Measurements from ENCODE around the gene GMCL2.

Gene GMCL2

GRCh38 chr5:178196986-178197385 lies 9.8 kb upstream of the GMCL2 start:
- H3K9ac ChIP-seq (ENCODE audit: low read depth, low read length): no peak overlapping the region
- H3K4me1 ChIP-seq (ENCODE audit: control insufficient read depth, insufficient read depth, low read length): peaks cover 5% of the 10 kb centered on the region
- peaks cover 3% of the 10 kb centered on the region; the same call in 1 of the 2 replicates for H3K27me3 ChIP-seq (ENCODE audit: control insufficient read depth, insufficient read depth, low read length)
- H3K27ac ChIP-seq (ENCODE audit: low read depth, low read length): no peak overlapping the region
- no peak overlapping the region for H3K4me3 ChIP-seq (ENCODE audit: low read depth, low read length)
- no peaks in the 10 kb centered on the region for H3K36me3 ChIP-seq (ENCODE audit: control insufficient read depth, insufficient read depth, low read length)
- H3K9me3 ChIP-seq (ENCODE audit: control insufficient read depth, insufficient read depth, low read length): peaks cover 2% of the 10 kb centered on the region; the same call in 1 of the 2 replicates

GRCh38 chr5:178196281-178196812 lies 9.2 kb upstream of the GMCL2 start:
- H3K4me1 ChIP-seq (ENCODE audit: control insufficient read depth, insufficient read depth, low read length): peaks cover 5% of the 10 kb centered on the region

GRCh38 chr5:178194026-178194425 lies 6.9 kb upstream of the GMCL2 start:
- Histone ChIP-seq H3K4me1 (ENCODE audit: control insufficient read depth, insufficient read depth, low read length) (peaks cover 5% of the 10 kb centered on the region), H3K4me3 (ENCODE audit: low read depth, low read length) (no peak overlapping the region), H3K27me3 (ENCODE audit: control insufficient read depth, insufficient read depth, low read length) (no peaks in the 10 kb centered on the region), H3K9ac (ENCODE audit: low read depth, low read length) (no peak overlapping the region), H3K27ac (ENCODE audit: low read depth, low read length) (no peak overlapping the region), H3K9me3 (ENCODE audit: control insufficient read depth, insufficient read depth, low read length) (peaks cover 2% of the 10 kb centered on the region; the same call in 1 of the 2 replicates), H3K36me3 (ENCODE audit: control insufficient read depth, insufficient read depth, low read length) (no peaks in the 10 kb centered on the region)

More at GRCh38 chr5:178196281-178196812, 9.2 kb upstream of the GMCL2 start:
- peaks cover 2% of the 10 kb centered on the region; the same call in 1 of the 2 replicates for H3K9me3 ChIP-seq (ENCODE audit: control insufficient read depth, insufficient read depth, low read length)
- peak overlapping the region; percentile 10 for H3K27ac ChIP-seq (ENCODE audit: low read depth, low read length)
- no peak overlapping the region for H3K9ac ChIP-seq (ENCODE audit: low read depth, low read length)
- no peaks in the 10 kb centered on the region for H3K27me3 ChIP-seq (ENCODE audit: control insufficient read depth, insufficient read depth, low read length)
- no peaks in the 10 kb centered on the region for H3K36me3 ChIP-seq (ENCODE audit: control insufficient read depth, insufficient read depth, low read length)
- no peak overlapping the region for H3K4me3 ChIP-seq (ENCODE audit: low read depth, low read length)

- Histone ChIP-seq H3K4me3 (ENCODE audit: low read depth, low read length) (no peak overlapping the region), H3K36me3 (ENCODE audit: control insufficient read depth, insufficient read depth, low read length) (no peaks in the 10 kb centered on the region), H3K9me3 (ENCODE audit: control insufficient read depth, insufficient read depth, low read length) (peaks cover 2% of the 10 kb centered on the region; the same call in 1 of the 2 replicates), H3K4me1 (ENCODE audit: control insufficient read depth, insufficient read depth, low read length) (peaks cover 5% of the 10 kb centered on the region), H3K9ac (ENCODE audit: low read depth, low read length) (no peak overlapping the region), H3K27ac (ENCODE audit: low read depth, low read length) (no peak overlapping the region), H3K27me3 (ENCODE audit: control insufficient read depth, insufficient read depth, low read length) (no peaks in the 10 kb centered on the region)
Observed at GRCh38 chr5:178193251-178193809, 6.2 kb upstream of the GMCL2 start.

- Histone ChIP-seq H3K4me1 (ENCODE audit: control insufficient read depth, insufficient read depth, low read length) (peaks cover 5% of the 10 kb centered on the region), H3K27ac (ENCODE audit: low read depth, low read length) (no peak overlapping the region), H3K9ac (ENCODE audit: low read depth, low read length) (no peak overlapping the region), H3K4me3 (ENCODE audit: low read depth, low read length) (no peak overlapping the region), H3K36me3 (ENCODE audit: control insufficient read depth, insufficient read depth, low read length) (no peaks in the 10 kb centered on the region), H3K27me3 (ENCODE audit: control insufficient read depth, insufficient read depth, low read length) (no peaks in the 10 kb centered on the region), H3K9me3 (ENCODE audit: control insufficient read depth, insufficient read depth, low read length) (peaks cover 2% of the 10 kb centered on the region; the same call in 1 of the 2 replicates)
Observed at GRCh38 chr5:178192787-178193186, 5.6 kb upstream of the GMCL2 start.

- no peaks in the 10 kb centered on the region for H3K27me3 ChIP-seq (ENCODE audit: control insufficient read depth, insufficient read depth, low read length)
- H3K4me3 ChIP-seq (ENCODE audit: low read depth, low read length): no peak overlapping the region
- peaks cover 5% of the 10 kb centered on the region for H3K4me1 ChIP-seq (ENCODE audit: control insufficient read depth, insufficient read depth, low read length)
- H3K36me3 ChIP-seq (ENCODE audit: control insufficient read depth, insufficient read depth, low read length): no peaks in the 10 kb centered on the region
- H3K9ac ChIP-seq (ENCODE audit: low read depth, low read length): no peak overlapping the region
- no peak overlapping the region for H3K27ac ChIP-seq (ENCODE audit: low read depth, low read length)
- peaks cover 2% of the 10 kb centered on the region; the same call in 1 of the 2 replicates for H3K9me3 ChIP-seq (ENCODE audit: control insufficient read depth, insufficient read depth, low read length)
Observed at GRCh38 chr5:178192244-178192643, 5.1 kb upstream of the GMCL2 start.

- Histone ChIP-seq H3K9me3 (ENCODE audit: control insufficient read depth, insufficient read depth, low read length) (peaks cover 2% of the 10 kb centered on the region; the same call in 1 of the 2 replicates), H3K27ac (ENCODE audit: low read depth, low read length) (no peak overlapping the region), H3K36me3 (ENCODE audit: control insufficient read depth, insufficient read depth, low read length) (no peaks in the 10 kb centered on the region), H3K27me3 (ENCODE audit: control insufficient read depth, insufficient read depth, low read length) (no peaks in the 10 kb centered on the region), H3K9ac (ENCODE audit: low read depth, low read length) (no peak overlapping the region), H3K4me3 (ENCODE audit: low read depth, low read length) (no peak overlapping the region), H3K4me1 (ENCODE audit: control insufficient read depth, insufficient read depth, low read length) (peaks cover 5% of the 10 kb centered on the region)
Observed at GRCh38 chr5:178191661-178192060, 4.5 kb upstream of the GMCL2 start.

- no peaks in the 10 kb centered on the region for H3K27me3 ChIP-seq (ENCODE audit: control insufficient read depth, insufficient read depth, low read length)
- no peak overlapping the region for H3K4me3 ChIP-seq (ENCODE audit: low read depth, low read length)
- no peaks in the 10 kb centered on the region for H3K36me3 ChIP-seq (ENCODE audit: control insufficient read depth, insufficient read depth, low read length)
- H3K9ac ChIP-seq (ENCODE audit: low read depth, low read length): no peak overlapping the region
- H3K4me1 ChIP-seq (ENCODE audit: control insufficient read depth, insufficient read depth, low read length): peaks cover 4% of the 10 kb centered on the region
- no peak overlapping the region for H3K27ac ChIP-seq (ENCODE audit: low read depth, low read length)
- peaks cover 2% of the 10 kb centered on the region; the same call in 1 of the 2 replicates for H3K9me3 ChIP-seq (ENCODE audit: control insufficient read depth, insufficient read depth, low read length)
Observed at GRCh38 chr5:178189433-178189832, 2.3 kb upstream of the GMCL2 start.

- Histone ChIP-seq H3K27ac (ENCODE audit: low read depth, low read length) (no peak overlapping the region), H3K36me3 (ENCODE audit: control insufficient read depth, insufficient read depth, low read length) (no peaks in the 10 kb centered on the region), H3K9me3 (ENCODE audit: control insufficient read depth, insufficient read depth, low read length) (no peaks in the 10 kb centered on the region), H3K4me3 (ENCODE audit: low read depth, low read length) (no peak overlapping the region), H3K4me1 (ENCODE audit: control insufficient read depth, insufficient read depth, low read length) (peaks cover 9% of the 10 kb centered on the region), H3K9ac (ENCODE audit: low read depth, low read length) (no peak overlapping the region), H3K27me3 (ENCODE audit: control insufficient read depth, insufficient read depth, low read length) (no peaks in the 10 kb centered on the region)
Observed at GRCh38 chr5:178186427-178186826, 744 bp downstream of the GMCL2 start.

- Histone ChIP-seq H3K36me3 (ENCODE audit: control insufficient read depth, insufficient read depth, low read length) (no peaks in the 10 kb centered on the region), H3K27ac (ENCODE audit: low read depth, low read length) (peak overlapping the region; percentile 26)
Observed at GRCh38 chr5:178182158-178182876, 4.9 kb downstream of the GMCL2 start.

More at GRCh38 chr5:178182158-178182876, 4.9 kb downstream of the GMCL2 start:
- no peak overlapping the region for H3K9ac ChIP-seq (ENCODE audit: low read depth, low read length)
- no peaks in the 10 kb centered on the region for H3K9me3 ChIP-seq (ENCODE audit: control insufficient read depth, insufficient read depth, low read length)
- H3K4me1 ChIP-seq (ENCODE audit: control insufficient read depth, insufficient read depth, low read length): peaks cover 27% of the 10 kb centered on the region
- H3K27me3 ChIP-seq (ENCODE audit: control insufficient read depth, insufficient read depth, low read length): no peaks in the 10 kb centered on the region
- no peak overlapping the region for H3K4me3 ChIP-seq (ENCODE audit: low read depth, low read length)

Data from HUES48 (cell line).